NK-92 (cell line): ENCODE data around the gene DONSON.
A peak's percentile ranks its signal among the peaks of the same experiment; 100 is the strongest.

Experiments
- DNase-seq: peaks from one replicate; lab custom pipeline; 2025; ENCODE audit not compliant: unreplicated experiment; lab: John Stamatoyannopoulos, UW

DONSON gene

GRCh38 chr21:33562389-33562788 lies 26.1 kb downstream of the DONSON start:
- no peak for DNase-seq

GRCh38 chr21:33561373-33561772 lies 27.1 kb downstream of the DONSON start:
- no peak for DNase-seq

DNA sequence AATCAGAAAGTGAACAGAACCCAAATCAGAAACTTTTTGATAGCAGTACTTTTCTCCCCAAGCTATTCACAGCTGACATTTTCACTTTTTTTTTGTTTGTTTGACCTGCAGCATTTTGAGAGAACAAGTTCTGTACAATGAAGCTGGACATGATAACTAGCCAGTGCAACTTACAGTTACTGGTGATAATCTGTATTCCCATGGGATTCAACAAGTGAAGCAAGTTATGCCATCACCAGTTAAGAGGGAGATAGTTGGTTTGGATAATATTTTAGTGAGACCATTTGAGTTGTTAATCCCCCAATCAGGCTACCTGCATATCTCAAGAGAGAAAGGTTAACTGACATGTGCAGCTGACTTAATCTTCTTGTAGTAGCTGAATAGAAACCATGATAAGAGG lies 27.5 kb downstream of the DONSON start:
- no peak for DNase-seq

GRCh38 chr21:33559813-33560212 lies 28.7 kb downstream of the DONSON start:
- no peak for DNase-seq

DNA sequence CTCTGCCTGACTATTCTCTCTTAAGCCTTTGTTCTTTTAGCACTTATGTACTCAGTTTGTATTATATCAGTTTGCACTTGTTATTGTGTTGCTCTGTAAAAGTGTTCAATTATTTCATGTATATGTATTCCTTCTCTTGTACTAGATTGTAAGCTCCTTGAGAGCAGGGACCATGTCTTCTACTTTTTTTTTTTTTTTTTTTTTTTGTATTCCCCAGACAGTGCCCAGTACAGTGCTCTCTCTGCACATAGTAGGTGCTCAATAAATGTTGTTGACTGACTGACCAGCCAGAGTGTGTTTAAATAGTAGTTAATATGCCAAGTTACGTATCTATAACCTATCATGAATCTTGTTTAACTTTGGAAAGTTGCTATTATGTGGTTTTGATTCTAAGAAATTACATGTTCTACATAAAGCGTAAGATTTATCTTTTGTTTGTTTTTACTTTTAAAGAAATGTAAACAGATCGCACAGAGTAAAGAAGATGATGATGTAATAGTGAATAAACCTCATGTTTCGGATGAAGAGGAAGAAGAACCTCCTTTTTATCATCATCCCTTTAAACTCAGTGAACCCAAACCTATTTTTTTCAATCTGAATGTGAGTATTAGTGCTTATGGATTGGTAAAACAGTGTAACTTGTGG lies 29.6 kb downstream of the DONSON start:
- DNase-seq, result no peak

DNA sequence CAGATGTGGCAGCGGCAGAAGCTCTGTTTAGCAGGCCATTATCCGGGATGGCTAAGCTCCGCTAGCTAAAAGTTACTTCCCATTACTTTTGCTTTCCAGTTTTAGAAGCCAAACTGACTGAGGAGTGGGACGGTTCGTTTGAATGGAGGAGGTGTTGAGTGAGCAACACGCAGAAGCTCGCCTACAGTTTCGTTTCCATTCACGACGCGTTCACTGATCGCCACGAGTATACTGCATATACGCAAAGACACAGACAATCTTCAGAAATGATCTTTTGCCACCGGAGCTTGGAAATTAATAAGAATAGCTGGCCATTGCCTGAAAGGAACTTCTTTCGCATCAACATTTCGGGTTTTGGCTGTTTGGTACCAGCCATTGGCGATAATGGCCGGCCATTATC lies 31.0 kb downstream of the DONSON start:
- DNase-seq, result no peak

DNA sequence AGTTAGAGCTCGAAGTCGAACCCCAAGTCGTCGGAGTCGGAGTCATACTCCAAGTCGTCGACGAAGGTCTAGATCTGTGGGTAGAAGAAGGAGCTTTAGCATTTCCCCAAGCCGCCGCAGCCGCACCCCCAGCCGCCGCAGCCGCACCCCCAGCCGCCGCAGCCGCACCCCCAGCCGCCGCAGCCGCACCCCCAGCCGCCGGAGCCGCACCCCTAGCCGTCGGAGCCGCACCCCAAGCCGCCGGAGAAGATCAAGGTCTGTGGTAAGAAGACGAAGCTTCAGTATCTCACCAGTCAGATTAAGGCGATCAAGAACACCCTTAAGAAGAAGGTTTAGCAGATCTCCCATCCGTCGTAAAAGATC lies 33.5 kb downstream of the DONSON start:
- DNase-seq, result no peak

DNA sequence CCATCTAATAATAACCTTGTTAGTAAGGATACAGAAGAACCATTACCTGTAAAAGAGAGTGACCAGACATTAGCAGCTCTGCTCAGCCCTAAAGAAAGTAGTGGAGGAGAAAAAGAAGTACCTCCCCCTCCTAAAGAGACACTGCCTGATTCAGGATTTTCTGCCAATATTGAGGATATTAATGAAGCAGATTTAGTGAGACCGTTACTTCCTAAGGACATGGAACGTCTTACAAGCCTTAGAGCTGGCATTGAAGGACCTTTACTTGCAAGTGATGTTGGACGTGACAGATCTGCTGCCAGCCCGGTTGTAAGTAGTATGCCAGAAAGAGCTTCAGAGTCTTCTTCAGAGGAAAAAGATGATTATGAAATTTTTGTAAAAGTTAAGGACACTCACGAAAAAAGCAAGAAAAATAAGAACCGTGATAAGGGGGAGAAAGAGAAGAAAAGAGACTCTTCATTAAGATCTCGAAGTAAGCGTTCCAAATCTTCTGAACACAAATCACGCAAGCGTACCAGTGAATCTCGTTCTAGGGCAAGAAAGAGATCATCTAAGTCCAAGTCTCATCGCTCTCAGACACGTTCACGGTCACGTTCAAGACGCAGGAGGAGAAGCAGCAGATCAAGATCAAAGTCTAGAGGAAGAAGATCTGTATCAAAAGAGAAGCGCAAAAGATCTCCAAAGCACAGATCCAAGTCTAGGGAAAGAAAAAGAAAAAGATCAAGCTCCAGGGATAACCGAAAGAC lies 34.1 kb downstream of the DONSON start:
- no peak for DNase-seq

- DNase-seq, result no peak
These were observed 35.4 kb downstream of the DONSON start for GRCh38 chr21:33552999-33553598.

GRCh38 chr21:33552093-33552998 lies 36.1 kb downstream of the DONSON start:
- no peak for DNase-seq

DNA sequence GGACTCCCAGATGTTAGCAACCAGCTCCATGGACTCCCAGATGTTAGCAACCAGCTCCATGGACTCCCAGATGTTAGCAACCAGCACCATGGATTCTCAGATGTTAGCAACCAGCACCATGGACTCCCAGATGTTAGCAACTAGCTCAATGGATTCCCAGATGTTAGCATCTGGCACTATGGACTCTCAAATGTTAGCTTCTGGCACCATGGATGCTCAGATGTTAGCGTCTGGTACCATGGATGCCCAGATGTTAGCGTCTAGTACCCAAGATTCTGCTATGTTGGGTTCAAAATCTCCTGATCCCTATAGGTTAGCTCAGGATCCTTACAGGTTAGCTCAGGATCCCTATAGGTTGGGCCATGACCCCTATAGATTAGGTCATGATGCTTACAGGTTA lies 36.8 kb downstream of the DONSON start:
- DNase-seq, result no peak

DNA sequence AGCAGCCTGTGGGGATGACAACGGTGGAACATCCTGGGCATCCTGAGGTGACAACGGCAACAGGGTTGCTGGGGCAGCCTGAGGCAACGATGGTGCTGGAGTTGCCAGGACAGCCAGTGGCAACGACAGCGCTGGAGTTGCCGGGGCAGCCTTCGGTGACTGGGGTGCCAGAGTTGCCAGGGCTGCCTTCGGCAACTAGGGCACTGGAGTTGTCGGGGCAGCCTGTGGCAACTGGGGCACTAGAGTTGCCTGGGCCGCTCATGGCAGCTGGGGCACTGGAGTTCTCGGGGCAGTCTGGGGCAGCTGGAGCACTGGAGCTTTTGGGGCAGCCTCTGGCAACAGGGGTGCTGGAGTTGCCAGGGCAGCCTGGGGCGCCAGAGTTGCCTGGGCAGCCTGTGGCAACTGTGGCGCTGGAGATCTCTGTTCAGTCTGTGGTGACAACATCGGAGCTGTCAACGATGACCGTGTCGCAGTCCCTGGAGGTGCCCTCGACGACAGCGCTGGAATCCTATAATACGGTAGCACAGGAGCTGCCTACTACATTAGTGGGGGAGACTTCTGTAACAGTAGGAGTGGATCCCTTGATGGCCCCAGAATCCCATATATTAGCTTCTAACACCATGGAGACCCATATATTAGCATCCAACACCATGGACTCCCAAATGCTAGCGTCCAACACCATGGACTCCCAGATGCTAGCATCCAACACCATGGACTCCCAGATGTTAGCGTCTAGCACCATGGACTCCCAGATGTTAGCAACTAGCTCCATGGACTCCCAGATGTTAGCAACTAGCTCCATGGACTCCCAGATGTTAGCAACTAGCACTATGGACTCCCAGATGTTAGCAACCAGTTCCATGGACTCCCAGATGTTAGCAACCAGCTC lies 37.5 kb downstream of the DONSON start:
- no peak for DNase-seq

GRCh38 chr21:33549848-33550771 lies 38.4 kb downstream of the DONSON start:
- DNase-seq, result no peak

GRCh38 chr21:33546086-33546485 lies 42.4 kb downstream of the DONSON start:
- DNase-seq, result no peak

GRCh38 chr21:33544451-33545195 lies 43.9 kb downstream of the DONSON start:
- DNase-seq, result no peak

- DNase-seq, result no peak
These were observed 44.9 kb downstream of the DONSON start for GRCh38 chr21:33543505-33544129.

GRCh38 chr21:33542640-33543504 lies 45.6 kb downstream of the DONSON start, which contains the start of gene SON:
Gene SON, plus strand, starts transcription at chr21:33543038. Its CDS starts 55 bp downstream, at chr21:33543093.
- peak; percentile 86 for DNase-seq
